ENCODE measurements around the gene TGM2. TPM values are rescaled to one million over a fixed set of nuclear protein-coding genes. Genes with fewer than 3 reads are reported as not detected.

Gene TGM2
- total and polyA plus RNA-seq, 9 of the 15 experiments (the other 6 are each of a cell fraction or from before 2014, with no cell fraction given), result 5.5 to 78.5 (median 37.6) TPM

- TF ChIP-seq RBM22 (IDR thresholded peaks at IDR 0.05; ENCODE audit: low read depth, low read length, poor library complexity, severe bottlenecking) (no peak), COPS2 (conservative IDR thresholded peaks at IDR 0.05) (no peak), JUN (IDR thresholded peaks at IDR 0.05; ENCODE audit: borderline replicate concordance, low read depth, low read length) (peak; percentile 68), JUN (CRISPR knock-in tag; IDR thresholded peaks at IDR 0.05; ENCODE audit: borderline replicate concordance) (no peak), NR2F6 (CRISPR knock-in tag; IDR thresholded peaks at IDR 0.05) (no peak), TAF15 (IDR thresholded peaks at IDR 0.05; ENCODE audit: low read depth, low read length) (no peak), SMAD2 (IDR thresholded peaks at IDR 0.05; ENCODE audit: low read depth, low read length) (no peak), MCM5 (IDR thresholded peaks at IDR 0.05; ENCODE audit: low read depth) (no peak), DIDO1 (tag; IDR thresholded peaks at IDR 0.05; ENCODE audit: low read depth) (no peak), MCM7 (IDR thresholded peaks at IDR 0.05) (no peak), AFF4 (CRISPR knock-in tag; IDR thresholded peaks at IDR 0.05) (no peak), MBD1 (CRISPR knock-in tag; IDR thresholded peaks at IDR 0.05) (no peak), ZNF79 (CRISPR knock-in tag; IDR thresholded peaks at IDR 0.05; ENCODE audit: low read depth) (no peak), RBM34 (IDR thresholded peaks at IDR 0.05; ENCODE audit: borderline replicate concordance, insufficient read depth, low read length) (no peak), ZNF134 (CRISPR knock-in tag; conservative IDR thresholded peaks at IDR 0.05) (no peak)
- TF ChIP-seq, protein P1, sequence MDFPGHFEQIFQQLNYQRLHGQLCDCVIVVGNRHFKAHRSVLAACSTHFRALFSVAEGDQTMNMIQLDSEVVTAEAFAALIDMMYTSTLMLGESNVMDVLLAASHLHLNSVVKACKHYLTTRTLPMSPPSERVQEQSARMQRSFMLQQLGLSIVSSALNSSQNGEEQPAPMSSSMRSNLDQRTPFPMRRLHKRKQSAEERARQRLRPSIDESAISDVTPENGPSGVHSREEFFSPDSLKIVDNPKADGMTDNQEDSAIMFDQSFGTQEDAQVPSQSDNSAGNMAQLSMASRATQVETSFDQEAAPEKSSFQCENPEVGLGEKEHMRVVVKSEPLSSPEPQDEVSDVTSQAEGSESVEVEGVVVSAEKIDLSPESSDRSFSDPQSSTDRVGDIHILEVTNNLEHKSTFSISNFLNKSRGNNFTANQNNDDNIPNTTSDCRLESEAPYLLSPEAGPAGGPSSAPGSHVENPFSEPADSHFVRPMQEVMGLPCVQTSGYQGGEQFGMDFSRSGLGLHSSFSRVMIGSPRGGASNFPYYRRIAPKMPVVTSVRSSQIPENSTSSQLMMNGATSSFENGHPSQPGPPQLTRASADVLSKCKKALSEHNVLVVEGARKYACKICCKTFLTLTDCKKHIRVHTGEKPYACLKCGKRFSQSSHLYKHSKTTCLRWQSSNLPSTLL (IDR thresholded peaks at IDR 0.05), result no peak
- TF ChIP-seq, protein P2, sequence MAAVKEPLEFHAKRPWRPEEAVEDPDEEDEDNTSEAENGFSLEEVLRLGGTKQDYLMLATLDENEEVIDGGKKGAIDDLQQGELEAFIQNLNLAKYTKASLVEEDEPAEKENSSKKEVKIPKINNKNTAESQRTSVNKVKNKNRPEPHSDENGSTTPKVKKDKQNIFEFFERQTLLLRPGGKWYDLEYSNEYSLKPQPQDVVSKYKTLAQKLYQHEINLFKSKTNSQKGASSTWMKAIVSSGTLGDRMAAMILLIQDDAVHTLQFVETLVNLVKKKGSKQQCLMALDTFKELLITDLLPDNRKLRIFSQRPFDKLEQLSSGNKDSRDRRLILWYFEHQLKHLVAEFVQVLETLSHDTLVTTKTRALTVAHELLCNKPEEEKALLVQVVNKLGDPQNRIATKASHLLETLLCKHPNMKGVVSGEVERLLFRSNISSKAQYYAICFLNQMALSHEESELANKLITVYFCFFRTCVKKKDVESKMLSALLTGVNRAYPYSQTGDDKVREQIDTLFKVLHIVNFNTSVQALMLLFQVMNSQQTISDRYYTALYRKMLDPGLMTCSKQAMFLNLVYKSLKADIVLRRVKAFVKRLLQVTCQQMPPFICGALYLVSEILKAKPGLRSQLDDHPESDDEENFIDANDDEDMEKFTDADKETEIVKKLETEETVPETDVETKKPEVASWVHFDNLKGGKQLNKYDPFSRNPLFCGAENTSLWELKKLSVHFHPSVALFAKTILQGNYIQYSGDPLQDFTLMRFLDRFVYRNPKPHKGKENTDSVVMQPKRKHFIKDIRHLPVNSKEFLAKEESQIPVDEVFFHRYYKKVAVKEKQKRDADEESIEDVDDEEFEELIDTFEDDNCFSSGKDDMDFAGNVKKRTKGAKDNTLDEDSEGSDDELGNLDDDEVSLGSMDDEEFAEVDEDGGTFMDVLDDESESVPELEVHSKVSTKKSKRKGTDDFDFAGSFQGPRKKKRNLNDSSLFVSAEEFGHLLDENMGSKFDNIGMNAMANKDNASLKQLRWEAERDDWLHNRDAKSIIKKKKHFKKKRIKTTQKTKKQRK (IDR thresholded peaks at IDR 0.05; ENCODE audit: borderline replicate concordance, low read depth, low read length), result no peak
These were observed 50.7 kb downstream of the TGM2 start (continued) for GRCh38 chr20:38114353-38114791.
